ENCODE results near the gene IGF2BP2.

- TF ChIP-seq REST (IDR thresholded peaks at IDR 0.05; ENCODE audit: insufficient read depth in 1 of 2, low read depth in 2 of 2, low read length in 1 of 2) (no peak), POLR2AphosphoS5 (IDR thresholded peaks at IDR 0.05; ENCODE audit: low read depth, low read length) (no peak), CTCF (IDR thresholded peaks at IDR 0.05) (no peak), TCF7L2 (IDR thresholded peaks at IDR 0.05; ENCODE audit: low read depth, low read length) (no peak)
Measured at GRCh38 chr3:185708392-185708791, 116.5 kb downstream of the IGF2BP2 start.
